SK-N-MC (cell line): ENCODE measurements around the gene THADA.
"Not testable (repeated sequence)": the region's sequence is repeated elsewhere in the genome, so short reads cannot be mapped to it uniquely, and the experiment has no call there.

Experiments used
- FOXP2 ChIP-seq: optimal IDR thresholded peaks from 2 replicates; pipeline ENCODE3; 2011; ENCODE audit warnings: mild to moderate bottlenecking, moderate library complexity; ENCODE audit not compliant: insufficient read depth; ENCODE audit errors: extremely low read length, control extremely low read depth
- POLR2AphosphoS5 ChIP-seq: IDR thresholded peaks from 2 replicates; pipeline ENCODE4 v1.6.1; 2012; ENCODE audit warnings: mild to moderate bottlenecking, low read depth, low read length, borderline replicate concordance

GRCh38 chr2:43532572-43532971 is 63.3 kb downstream of the THADA start:
- TF ChIP-seq POLR2AphosphoS5, FOXP2: not testable (repeated sequence)
